NCI-H2227 (cell line): Measurements from ENCODE around the gene SETD9.

Experiments
- DNase-seq: peaks from one replicate; lab custom pipeline; 2025; ENCODE audit not compliant: unreplicated experiment; lab: John Stamatoyannopoulos, UW

Gene SETD9

GRCh38 chr5:56909294-56910209 lies at the start of gene SETD9:
Gene SETD9, plus strand, starts transcription at chr5:56909596. Its CDS starts 50 bp downstream, at chr5:56909646.
- DNase-seq: peak; percentile 97

GRCh38 chr5:56861893-56862485 lies 47.4 kb upstream of the SETD9 start:
- DNase-seq: no peak

GRCh38 chr5:56862909-56863308 lies 46.5 kb upstream of the SETD9 start:
- DNase-seq: no peak

- DNase-seq: no peak
Measured at GRCh38 chr5:56871777-56872176, 37.6 kb upstream of the SETD9 start.

- no peak for DNase-seq
Measured at GRCh38 chr5:56873056-56873455, 36.3 kb upstream of the SETD9 start.

GRCh38 chr5:56876327-56876726 lies 33.1 kb upstream of the SETD9 start:
- DNase-seq: no peak

GRCh38 chr5:56881571-56881970 lies 27.8 kb upstream of the SETD9 start:
- DNase-seq: no peak

GRCh38 chr5:56893251-56893951 lies 16.0 kb upstream of the SETD9 start:
- no peak for DNase-seq

- no peak for DNase-seq
Measured at GRCh38 chr5:56896763-56897162, 12.6 kb upstream of the SETD9 start.

- DNase-seq: no peak
Measured at GRCh38 chr5:56898213-56898612, 11.2 kb upstream of the SETD9 start.

GRCh38 chr5:56900395-56900794 lies 9.0 kb upstream of the SETD9 start:
- no peak for DNase-seq

- DNase-seq: peak; percentile 26
Measured at GRCh38 chr5:56900858-56901578, 8.4 kb upstream of the SETD9 start.

- DNase-seq: peak; percentile 70
Measured at GRCh38 chr5:56908942-56909293, 478 bp upstream of the SETD9 start.

GRCh38 chr5:56910210-56910965 lies 992 bp downstream of the SETD9 start:
- peak; percentile 71 for DNase-seq

- no peak for DNase-seq
Measured at GRCh38 chr5:56913766-56914165, 4.4 kb downstream of the SETD9 start.

GRCh38 chr5:56914678-56915077 lies 5.3 kb downstream of the SETD9 start:
- no peak for DNase-seq

- DNase-seq: no peak
Measured at GRCh38 chr5:56917534-56917933, 8.1 kb downstream of the SETD9 start.

GRCh38 chr5:56918054-56918453 lies 8.7 kb downstream of the SETD9 start:
- no peak for DNase-seq

- no peak for DNase-seq
Measured at GRCh38 chr5:56919942-56920662, 10.7 kb downstream of the SETD9 start.

- DNase-seq: no peak
Measured at GRCh38 chr5:56922922-56923321, 13.5 kb downstream of the SETD9 start.
